ENCODE results near the gene ANKRD40CL. TPM values are rescaled to one million over a fixed set of nuclear protein-coding genes. Genes with fewer than 3 reads are reported as not detected.
"Not testable (repeated sequence)": the region's sequence is repeated elsewhere in the genome, so short reads cannot be mapped to it uniquely, and the experiment has no call there.

ANKRD40CL gene, protein sequence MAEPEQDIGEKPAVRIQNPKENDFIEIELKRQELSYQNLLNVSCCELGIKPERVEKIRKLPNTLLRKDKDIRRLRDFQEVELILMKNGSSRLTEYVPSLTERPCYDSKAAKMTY
- polyA plus RNA-seq (2013, experiment 1 of 2), result not detected
- not detected for polyA plus RNA-seq (2013, experiment 2 of 2)

- 94% methylated on average over 9 of the region's 9 CpGs for whole genome bisulfite sequencing
- H3K4me1 ChIP-seq (ENCODE audit: insufficient read depth, low read length), result peaks cover 15% of the 10 kb centered on the region; the same call in 1 of the 2 replicates
- no peaks in the 10 kb centered on the region for H3K36me3 ChIP-seq (ENCODE audit: insufficient read depth, low read length)
- no peak within 1 kb of the TSS for H3K9ac ChIP-seq (ENCODE audit: low read depth, low read length)
- H3K4me3 ChIP-seq (ENCODE audit: low read length), result no peak within 1 kb of the TSS
- H3K27me3 ChIP-seq (ENCODE audit: insufficient read depth, low read length), result no peaks in the 10 kb centered on the region
- H3K27ac ChIP-seq (ENCODE audit: low read depth, low read length), result no peak within 1 kb of the TSS
- no peaks in the 10 kb centered on the region for H3K9me3 ChIP-seq (ENCODE audit: insufficient read depth, low read depth, low read length)
Observed at GRCh38 chr17:50767446-50767845, at the start of gene ANKRD40CL. Gene ANKRD40CL (minus strand): TSS chr17:50767518. CDS start chr17:50766913, 605 bp downstream.

DNA sequence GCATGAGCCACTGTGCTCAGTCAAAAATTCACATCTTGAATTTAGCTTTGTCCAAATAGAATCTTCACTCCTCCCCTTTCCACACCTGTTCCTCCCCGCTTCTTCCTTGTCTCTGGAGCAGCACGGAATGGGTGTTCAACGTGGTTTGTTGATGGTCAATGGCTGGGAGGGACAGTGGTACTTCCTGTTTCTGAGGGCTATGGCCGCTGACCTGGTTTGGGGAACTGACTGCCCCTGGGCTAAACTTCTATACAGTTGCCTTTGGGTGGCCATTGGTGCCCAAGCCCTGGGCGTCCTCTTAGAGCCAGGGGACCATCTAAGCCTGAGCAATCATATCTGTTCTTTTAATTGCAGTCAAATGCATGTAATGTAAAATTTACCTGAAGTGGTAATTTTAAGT lies 49.0 kb upstream of the ANKRD40CL start:
- H3K27ac ChIP-seq (ENCODE audit: low read depth, low read length), result no peak overlapping the region
- no peak overlapping the region for H3K4me3 ChIP-seq (ENCODE audit: low read length)
- H3K36me3 ChIP-seq (ENCODE audit: insufficient read depth, low read length), result no peaks in the 10 kb centered on the region
- no peaks in the 10 kb centered on the region for H3K27me3 ChIP-seq (ENCODE audit: insufficient read depth, low read length)
- no peak overlapping the region for H3K9ac ChIP-seq (ENCODE audit: low read depth, low read length)
- H3K9me3 ChIP-seq (ENCODE audit: insufficient read depth, low read depth, low read length), result no peaks in the 10 kb centered on the region
- WGBS, result 95% methylated on average over 5 of the region's 5 CpGs
- peaks cover 10% of the 10 kb centered on the region; the same call in 1 of the 2 replicates for H3K4me1 ChIP-seq (ENCODE audit: insufficient read depth, low read length)

DNA sequence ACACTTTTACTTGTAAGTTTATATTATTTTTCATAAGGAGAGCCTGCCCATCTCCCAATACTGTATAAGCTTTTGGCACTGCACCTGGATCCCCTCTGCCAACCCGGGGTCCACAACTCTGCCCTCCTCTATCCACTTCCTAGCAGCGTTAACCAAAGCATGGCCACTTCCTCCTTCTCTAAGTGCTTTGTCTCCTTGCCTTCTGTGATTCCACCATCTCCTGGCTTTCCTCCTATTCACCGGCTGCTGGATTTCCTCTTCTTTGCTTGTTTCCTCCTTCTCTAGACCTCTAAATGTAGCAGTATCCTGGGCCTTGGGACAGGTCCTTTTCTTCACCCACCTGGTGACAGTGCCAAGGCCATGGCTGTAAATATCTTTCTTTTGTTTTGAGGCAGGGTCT lies 48.1 kb upstream of the ANKRD40CL start:
- no peak overlapping the region for H3K4me3 ChIP-seq (ENCODE audit: low read length)
- H3K4me1 ChIP-seq (ENCODE audit: insufficient read depth, low read length), result peaks cover 10% of the 10 kb centered on the region; the same call in 1 of the 2 replicates
- WGBS, result 90% methylated on average over 3 of the region's 3 CpGs
- H3K9me3 ChIP-seq (ENCODE audit: insufficient read depth, low read depth, low read length), result no peaks in the 10 kb centered on the region
- no peaks in the 10 kb centered on the region for H3K27me3 ChIP-seq (ENCODE audit: insufficient read depth, low read length)
- no peak overlapping the region for H3K27ac ChIP-seq (ENCODE audit: low read depth, low read length)
- no peak overlapping the region for H3K9ac ChIP-seq (ENCODE audit: low read depth, low read length)
- no peaks in the 10 kb centered on the region for H3K36me3 ChIP-seq (ENCODE audit: insufficient read depth, low read length)

- no peak overlapping the region for H3K9ac ChIP-seq (ENCODE audit: low read depth, low read length)
- H3K4me3 ChIP-seq (ENCODE audit: low read length), result no peak overlapping the region
- H3K27ac ChIP-seq (ENCODE audit: low read depth, low read length), result no peak overlapping the region
- H3K9me3 ChIP-seq (ENCODE audit: insufficient read depth, low read depth, low read length), result no peaks in the 10 kb centered on the region
- no peaks in the 10 kb centered on the region for H3K27me3 ChIP-seq (ENCODE audit: insufficient read depth, low read length)
- H3K4me1 ChIP-seq (ENCODE audit: insufficient read depth, low read length), result peaks cover 10% of the 10 kb centered on the region; the same call in 1 of the 2 replicates
- no peaks in the 10 kb centered on the region for H3K36me3 ChIP-seq (ENCODE audit: insufficient read depth, low read length)
Observed at GRCh38 chr17:50813583-50813982, 46.3 kb upstream of the ANKRD40CL start.

DNA sequence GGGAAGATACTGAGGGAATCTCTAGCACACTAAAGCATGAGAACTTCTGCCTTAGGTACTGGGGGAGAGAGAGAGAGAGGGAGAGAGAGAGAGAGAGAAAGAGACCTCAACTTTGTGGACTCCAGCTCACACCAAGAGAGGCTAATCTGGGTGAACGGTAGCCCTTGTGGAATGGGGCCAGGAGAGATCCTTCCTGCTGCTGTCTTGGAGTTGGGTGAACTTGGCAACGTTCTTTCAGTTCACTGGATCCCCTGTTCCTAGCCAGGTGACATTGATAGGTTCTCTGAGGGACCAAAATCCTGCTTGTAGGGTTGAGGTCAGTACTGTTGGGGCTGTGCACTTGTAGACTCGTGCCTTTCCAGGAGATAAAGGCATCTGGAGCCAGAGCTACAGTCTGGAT lies 41.6 kb upstream of the ANKRD40CL start:
- H3K27ac ChIP-seq (ENCODE audit: low read depth, low read length), result no peak overlapping the region
- H3K4me3 ChIP-seq (ENCODE audit: low read length), result no peak overlapping the region
- no peaks in the 10 kb centered on the region for H3K4me1 ChIP-seq (ENCODE audit: insufficient read depth, low read length)
- 92% methylated on average over 3 of the region's 3 CpGs for WGBS
- no peaks in the 10 kb centered on the region for H3K27me3 ChIP-seq (ENCODE audit: insufficient read depth, low read length)
- no peaks in the 10 kb centered on the region for H3K9me3 ChIP-seq (ENCODE audit: insufficient read depth, low read depth, low read length)
- no peaks in the 10 kb centered on the region for H3K36me3 ChIP-seq (ENCODE audit: insufficient read depth, low read length)
- no peak overlapping the region for H3K9ac ChIP-seq (ENCODE audit: low read depth, low read length)

- WGBS, result 93% methylated on average over 7 of the region's 7 CpGs
- Histone ChIP-seq H3K27me3 (ENCODE audit: insufficient read depth, low read length) (no peaks in the 10 kb centered on the region), H3K4me3 (ENCODE audit: low read length) (no peak overlapping the region), H3K9me3 (ENCODE audit: insufficient read depth, low read depth, low read length) (no peaks in the 10 kb centered on the region), H3K4me1 (ENCODE audit: insufficient read depth, low read length) (no peaks in the 10 kb centered on the region), H3K27ac (ENCODE audit: low read depth, low read length) (no peak overlapping the region), H3K9ac (ENCODE audit: low read depth, low read length) (no peak overlapping the region), H3K36me3 (ENCODE audit: insufficient read depth, low read length) (no peaks in the 10 kb centered on the region)
Observed at GRCh38 chr17:50808413-50808812, 41.1 kb upstream of the ANKRD40CL start.

GRCh38 chr17:50807675-50808074 lies 40.4 kb upstream of the ANKRD40CL start:
- no peak overlapping the region for H3K9ac ChIP-seq (ENCODE audit: low read depth, low read length)
- WGBS, result 94% methylated on average over 4 of the region's 5 CpGs
- H3K27ac ChIP-seq (ENCODE audit: low read depth, low read length), result no peak overlapping the region
- no peaks in the 10 kb centered on the region for H3K9me3 ChIP-seq (ENCODE audit: insufficient read depth, low read depth, low read length)
- H3K4me3 ChIP-seq (ENCODE audit: low read length), result no peak overlapping the region
- H3K4me1 ChIP-seq (ENCODE audit: insufficient read depth, low read length), result no peaks in the 10 kb centered on the region
- no peaks in the 10 kb centered on the region for H3K36me3 ChIP-seq (ENCODE audit: insufficient read depth, low read length)
- H3K27me3 ChIP-seq (ENCODE audit: insufficient read depth, low read length), result no peaks in the 10 kb centered on the region

GRCh38 chr17:50807009-50807408 lies 39.7 kb upstream of the ANKRD40CL start:
- H3K9ac ChIP-seq (ENCODE audit: low read depth, low read length), result no peak overlapping the region
- H3K4me3 ChIP-seq (ENCODE audit: low read length), result no peak overlapping the region
- H3K4me1 ChIP-seq (ENCODE audit: insufficient read depth, low read length), result no peaks in the 10 kb centered on the region
- no peaks in the 10 kb centered on the region for H3K36me3 ChIP-seq (ENCODE audit: insufficient read depth, low read length)
- no peaks in the 10 kb centered on the region for H3K9me3 ChIP-seq (ENCODE audit: insufficient read depth, low read depth, low read length)
- 71% methylated on average over 2 of the region's 2 CpGs for WGBS
- no peak overlapping the region for H3K27ac ChIP-seq (ENCODE audit: low read depth, low read length)
- H3K27me3 ChIP-seq (ENCODE audit: insufficient read depth, low read length), result no peaks in the 10 kb centered on the region

DNA sequence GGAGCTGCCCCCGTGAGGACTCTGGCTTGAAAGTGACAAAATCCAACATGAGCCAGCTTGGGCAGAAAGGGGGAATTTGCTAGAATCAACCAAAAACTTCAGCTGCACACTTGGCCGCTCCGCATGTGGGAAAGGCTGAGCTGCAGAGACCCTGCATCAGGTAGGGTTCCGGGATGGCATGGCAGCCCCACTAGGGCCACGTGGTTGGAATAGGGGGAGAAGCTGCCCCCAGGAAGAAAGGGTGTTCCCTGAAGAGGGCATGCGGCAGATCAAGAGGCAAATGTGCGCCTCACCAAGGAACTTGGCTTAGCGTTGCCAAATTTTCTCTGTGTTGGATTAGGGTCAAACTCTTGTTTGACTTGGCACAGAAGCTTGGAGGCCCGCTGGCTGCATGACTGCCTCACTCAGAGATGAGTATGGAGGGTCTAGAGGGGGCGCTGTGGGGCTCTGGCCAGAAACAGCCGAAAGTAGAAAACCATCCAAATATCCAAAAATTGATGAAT lies 38.9 kb upstream of the ANKRD40CL start:
- Histone ChIP-seq H3K4me1 (ENCODE audit: insufficient read depth, low read length) (no peaks in the 10 kb centered on the region), H3K9ac (ENCODE audit: low read depth, low read length) (no peak overlapping the region), H3K4me3 (ENCODE audit: low read length) (no peak overlapping the region), H3K27me3 (ENCODE audit: insufficient read depth, low read length) (no peaks in the 10 kb centered on the region), H3K9me3 (ENCODE audit: insufficient read depth, low read depth, low read length) (no peaks in the 10 kb centered on the region), H3K36me3 (ENCODE audit: insufficient read depth, low read length) (no peaks in the 10 kb centered on the region), H3K27ac (ENCODE audit: low read depth, low read length) (no peak overlapping the region)
- 90% methylated on average over 11 of the region's 11 CpGs for WGBS

DNA sequence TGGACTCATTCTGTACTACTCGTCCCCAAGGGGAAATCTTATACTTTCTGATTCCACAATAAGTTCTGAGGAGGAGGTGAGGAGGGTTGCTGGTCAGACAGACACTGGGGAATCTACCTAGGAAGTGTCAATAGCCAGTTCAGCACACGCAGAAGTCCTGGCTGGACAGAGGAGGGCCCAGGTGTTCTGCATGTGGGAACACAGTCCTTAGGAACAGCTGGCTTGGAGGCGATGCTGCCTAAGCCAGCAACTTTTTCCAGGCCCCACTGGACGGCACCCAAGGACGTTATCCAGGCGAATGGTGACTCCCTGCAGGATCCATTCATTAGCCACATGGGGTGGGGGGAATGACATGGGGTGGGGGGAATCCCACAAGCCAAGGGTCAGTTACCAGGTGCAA lies 38.2 kb upstream of the ANKRD40CL start:
- H3K4me1 ChIP-seq (ENCODE audit: insufficient read depth, low read length), result no peaks in the 10 kb centered on the region
- no peaks in the 10 kb centered on the region for H3K27me3 ChIP-seq (ENCODE audit: insufficient read depth, low read length)
- no peaks in the 10 kb centered on the region for H3K36me3 ChIP-seq (ENCODE audit: insufficient read depth, low read length)
- H3K27ac ChIP-seq (ENCODE audit: low read depth, low read length), result no peak overlapping the region
- 89% methylated on average over 6 of the region's 6 CpGs for WGBS
- H3K9me3 ChIP-seq (ENCODE audit: insufficient read depth, low read depth, low read length), result no peaks in the 10 kb centered on the region
- H3K9ac ChIP-seq (ENCODE audit: low read depth, low read length), result no peak overlapping the region
- no peak overlapping the region for H3K4me3 ChIP-seq (ENCODE audit: low read length)

- WGBS, result 95% methylated on average over 13 of the region's 13 CpGs
- not testable (repeated sequence) for H3K9me3 ChIP-seq (ENCODE audit: insufficient read depth, low read depth, low read length); H3K4me1 ChIP-seq (ENCODE audit: insufficient read depth, low read length); H3K27me3 ChIP-seq (ENCODE audit: insufficient read depth, low read length); H3K4me3 ChIP-seq (ENCODE audit: low read length); H3K36me3 ChIP-seq (ENCODE audit: insufficient read depth, low read length); H3K27ac ChIP-seq (ENCODE audit: low read depth, low read length); H3K9ac ChIP-seq (ENCODE audit: low read depth, low read length)
Observed at GRCh38 chr17:50804749-50805475, 37.6 kb upstream of the ANKRD40CL start.

Measured in HUES64 (cell line).